Astrocyte of the hippocampus (primary cell): ENCODE results near the gene IL1RL1.

Experiments
- DNase-seq: peaks from one replicate; pipeline ENCODE4 v3.0.0; 2011; ENCODE audit warnings: low read depth, low spot score

IL1RL1 gene

GRCh38 chr2:102335871-102336366 lies 24.6 kb downstream of the IL1RL1 start:
- no peak for DNase-seq

- peak; percentile 13 for DNase-seq
These were observed 25.2 kb downstream of the IL1RL1 start for GRCh38 chr2:102336502-102336945.

GRCh38 chr2:102337012-102337411 lies 25.6 kb downstream of the IL1RL1 start:
- DNase-seq = no peak

- no peak for DNase-seq
These were observed 26.4 kb downstream of the IL1RL1 start for GRCh38 chr2:102337481-102338386.

- no peak for DNase-seq
These were observed 29.4 kb downstream of the IL1RL1 start for GRCh38 chr2:102340778-102341177.

- peak; percentile 50 for DNase-seq
These were observed 31.5 kb downstream of the IL1RL1 start for GRCh38 chr2:102342888-102343287.

- DNase-seq = no peak
These were observed 33.0 kb downstream of the IL1RL1 start for GRCh38 chr2:102344397-102344796.

- DNase-seq = no peak
These were observed 34.1 kb downstream of the IL1RL1 start for GRCh38 chr2:102345329-102345920.

GRCh38 chr2:102346381-102347130 lies 35.2 kb downstream of the IL1RL1 start:
- no peak for DNase-seq

- DNase-seq = no peak
These were observed 38.9 kb downstream of the IL1RL1 start for GRCh38 chr2:102350137-102350793.

GRCh38 chr2:102355526-102356380 lies 44.4 kb downstream of the IL1RL1 start, which contains the start of gene IL18R1:
TSS of gene IL18R1 (plus strand) at chr2:102355796. CDS start at chr2:102362661, 6,865 bp downstream.
- peak; percentile 92 for DNase-seq

- DNase-seq = no peak
These were observed 45.0 kb downstream of the IL1RL1 start for GRCh38 chr2:102356381-102356712.

GRCh38 chr2:102356741-102357140 lies 45.4 kb downstream of the IL1RL1 start:
- DNase-seq = no peak

- DNase-seq = no peak
These were observed 46.6 kb downstream of the IL1RL1 start for GRCh38 chr2:102357937-102358336.

GRCh38 chr2:102358496-102358895 lies 47.1 kb downstream of the IL1RL1 start:
- no peak for DNase-seq

- no peak for DNase-seq
These were observed 48.2 kb downstream of the IL1RL1 start for GRCh38 chr2:102359527-102359926.

- DNase-seq = no peak
These were observed 50.4 kb downstream of the IL1RL1 start for GRCh38 chr2:102361632-102362241.

GRCh38 chr2:102365763-102366162 lies 54.4 kb downstream of the IL1RL1 start:
- DNase-seq = no peak

GRCh38 chr2:102366406-102367112 lies 55.2 kb downstream of the IL1RL1 start:
- DNase-seq = no peak
